H1 (cell line): ENCODE results near the gene STARD3NL. TPM values are rescaled to one million over a fixed set of nuclear protein-coding genes. Genes with fewer than 3 reads are reported as not detected.

ENCODE experiments used
- SIX5 ChIP-seq: IDR thresholded peaks from 2 replicates; pipeline ENCODE4 v1.6.1; 2011; ENCODE audit warnings: mild to moderate bottlenecking, low read depth, low read length
- polyA plus RNA-seq, 7 experiments: library from polyadenylated mRNA; depleted of rRNA in 3 of 7; stranded (reverse) in 5 of 7; unstranded in 2 of 7; fragments of >200 nt in 5 of 7; fragments of 200-250 nt in 2 of 7; gene quantifications; 1 replicate in 5 of 7; 2 replicates in 1 of 7; 4 replicates in 1 of 7; pipeline versions ENCODE4 v1.2.1 to v1.2.3, GENCODE V29; 2011 to 2013; ENCODE audit warnings: missing spikeins in 2 of 7, mixed read lengths in 2 of 7
- total RNA-seq: library from RNA; stranded (reverse); fragmentation: NEBNext Ultra II Directional; extraction: Animal tissue kit (Norgen Biotek cat#: 25700); gene quantifications from 2 replicates; pipeline ENCODE4 v1.2.1, GENCODE V29; 2021

Gene STARD3NL
- total and polyA plus RNA-seq, 2 of the 8 experiments (the other 6 are each of a cell fraction or from before 2014, with no cell fraction given), result 27.1 to 40.5 TPM

DNA sequence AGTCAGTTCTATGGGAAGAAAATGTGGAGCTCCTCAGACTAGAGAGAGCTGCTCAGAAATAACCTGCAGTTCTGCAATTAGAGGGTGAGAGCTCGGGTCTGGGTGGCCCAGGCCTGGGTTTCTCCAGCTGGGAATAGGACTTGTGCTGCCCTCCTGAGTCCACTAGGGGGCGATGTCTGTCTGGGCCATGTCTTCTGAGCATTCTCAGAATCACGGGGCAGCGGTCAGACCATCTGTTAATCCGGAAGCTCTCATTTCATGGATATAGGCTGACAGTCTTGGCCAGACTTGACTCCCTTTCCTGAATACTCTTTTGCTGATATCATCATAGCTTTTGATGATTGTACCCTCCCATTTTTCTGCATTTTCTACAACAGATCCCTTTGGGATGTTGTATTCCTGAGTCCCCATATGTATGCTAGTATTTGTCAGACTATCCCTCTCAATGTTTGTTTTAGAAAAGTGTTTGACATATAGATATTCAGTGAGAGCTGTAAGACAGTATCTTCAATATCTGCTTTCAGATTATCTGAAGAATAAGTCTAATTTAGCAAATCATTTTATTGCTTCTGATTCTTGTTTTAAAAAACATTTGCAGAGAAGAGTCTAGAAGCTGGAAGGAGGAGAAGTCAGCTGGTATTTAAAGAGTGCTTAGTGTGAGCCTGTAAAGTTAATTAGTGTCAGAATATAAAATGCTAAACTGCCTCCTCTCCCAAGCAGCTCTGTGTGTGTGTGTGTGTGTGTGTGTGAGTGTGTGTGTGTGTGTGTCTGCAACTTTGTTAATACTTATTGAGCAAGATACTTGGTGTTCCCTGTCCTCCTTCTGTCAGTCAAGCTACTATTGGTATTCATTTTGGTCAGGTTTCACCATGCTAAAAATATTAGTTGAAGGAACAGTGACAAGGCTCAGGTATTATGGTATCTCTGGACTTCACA is 38.0 kb downstream of the STARD3NL start (continued):
- TF ChIP-seq SIX5, result no peak
